IMR-90 (cell line): ENCODE data around the gene LRP11. TPM values are rescaled to one million over a fixed set of nuclear protein-coding genes. Genes with fewer than 3 reads are reported as not detected.

Source experiments
- ATAC-seq: fragments of 200-7000 bp; cut with Tn5 transposase; 2 replicates; pipeline ENCODE4 v1.9.1; 2020; ENCODE audit warnings: low read depth, mild to moderate bottlenecking, moderate library complexity
- BruUV-seq: library from RNA; stranded (reverse); fragments of 400-500 nt; replicated peaks from 2 replicates; lab custom pipeline; 2021; lab: Mats Ljungman, UMichigan
- CTCF ChIA-PET: fragments of 300-600 bp; formaldehyde crosslinking; extraction: SDS; loops from one replicate; lab custom pipeline; 2021; ENCODE audit warnings: antibody characterized with exemption; lab: Yijun Ruan, JAX
- POLR2A ChIA-PET: fragments of 300-600 bp; sonication (Branson Sonifier 250); formaldehyde crosslinking; loops from one replicate; lab custom pipeline; 2022; ENCODE audit warnings: antibody characterized with exemption; ENCODE audit not compliant: unreplicated experiment; lab: Charles Lee
- DNase-seq: peaks from one replicate; pipeline ENCODE4 v3.0.0; 2013
- H2AFZ ChIP-seq: replicated peaks from 2 replicates; pipeline ENCODE3; 2013; ENCODE audit warnings: low read length, mild to moderate bottlenecking; ENCODE audit not compliant: poor library complexity
- H2AK5ac ChIP-seq: 2 replicates; pipeline ENCODE4 v1.6.1; 2013; ENCODE audit warnings: low read depth, low read length, inconsistent platforms
- H2AK9ac ChIP-seq: replicated peaks from 2 replicates; pipeline ENCODE3; 2013; ENCODE audit warnings: mild to moderate bottlenecking, low read depth, low read length, moderate library complexity; ENCODE audit not compliant: poor library complexity
- H2BK120ac ChIP-seq: 2 replicates; pipeline ENCODE4 v1.6.1; 2013; ENCODE audit warnings: low read depth, low read length, inconsistent platforms
- H2BK15ac ChIP-seq: 3 replicates; pipeline ENCODE4 v1.6.1; 2013; ENCODE audit warnings: low read depth, low read length, inconsistent platforms
- H2BK20ac ChIP-seq: 2 replicates; pipeline ENCODE4 v1.6.1; 2013; ENCODE audit warnings: low read depth, mild to moderate bottlenecking, inconsistent platforms, low read length, moderate library complexity
- H2BK5ac ChIP-seq: 2 replicates; pipeline ENCODE4 v1.6.1; 2013; ENCODE audit warnings: mild to moderate bottlenecking, low read depth, low read length, inconsistent platforms; ENCODE audit not compliant: poor library complexity, severe bottlenecking
- H3K14ac ChIP-seq: replicated peaks from 2 replicates; pipeline ENCODE4 v1.6.1; 2013; ENCODE audit warnings: low read depth, low read length, inconsistent platforms
- H3K18ac ChIP-seq: 2 replicates; pipeline ENCODE4 v1.6.1; 2013; ENCODE audit warnings: low read depth, low read length, control low read depth
- H3K23ac ChIP-seq: 2 replicates; pipeline ENCODE4 v1.6.1; 2013; ENCODE audit warnings: low read depth, low read length, inconsistent platforms
- H3K27ac ChIP-seq: 2 replicates; pipeline ENCODE4 v1.5.1; 2013; ENCODE audit warnings: mild to moderate bottlenecking, control low read depth, low read length; ENCODE audit not compliant: insufficient read depth
- H3K27me3 ChIP-seq: 2 replicates; pipeline ENCODE4 v1.6.1; 2013; ENCODE audit warnings: low read length; ENCODE audit not compliant: control insufficient read depth, insufficient read depth
- H3K36me3 ChIP-seq: 2 replicates; pipeline ENCODE4 v1.6.1; 2013; ENCODE audit warnings: low read length, mixed read lengths; ENCODE audit not compliant: control insufficient read depth, insufficient read depth
- H3K4ac ChIP-seq: 2 replicates; pipeline ENCODE4 v1.6.1; 2013; ENCODE audit warnings: low read depth, low read length, inconsistent platforms
- H3K4me1 ChIP-seq: 2 replicates; pipeline ENCODE4 v1.6.1; 2013; ENCODE audit warnings: low read length, mixed read lengths; ENCODE audit not compliant: control insufficient read depth, insufficient read depth
- H3K4me2 ChIP-seq: 2 replicates; pipeline ENCODE4 v1.6.1; 2013; ENCODE audit warnings: low read depth, mild to moderate bottlenecking, control low read depth, low read length, moderate library complexity
- H3K4me3 ChIP-seq: 2 replicates; pipeline ENCODE4 v1.5.1; 2013; ENCODE audit warnings: low read depth, mild to moderate bottlenecking, control low read depth, low read length, moderate library complexity; ENCODE audit not compliant: insufficient read depth
- H3K56ac ChIP-seq: 2 replicates; pipeline ENCODE4 v1.6.1; 2013; ENCODE audit warnings: low read length, inconsistent platforms; ENCODE audit not compliant: insufficient read depth; ENCODE audit errors: extremely low read depth
- H3K79me1 ChIP-seq, 2 experiments: 2 replicates each; pipeline ENCODE4 v1.6.1; 2013; ENCODE audit warnings: low read length in 2 of 2, inconsistent platforms in 1 of 2, low read depth in 1 of 2
- H3K9ac ChIP-seq: 2 replicates; pipeline ENCODE4 v1.6.1; 2013; ENCODE audit warnings: low read depth, low read length, control low read depth
- H3K9me1 ChIP-seq: 2 replicates; pipeline ENCODE4 v1.6.1; 2013; ENCODE audit warnings: low read length, inconsistent platforms; ENCODE audit not compliant: insufficient read depth
- H3K9me3 ChIP-seq: 2 replicates; pipeline ENCODE4 v1.6.1; 2013; ENCODE audit warnings: low read length; ENCODE audit not compliant: control insufficient read depth, insufficient read depth
- H4K20me1 ChIP-seq: 2 replicates; pipeline ENCODE4 v1.6.1; 2013; ENCODE audit warnings: low read length, inconsistent platforms; ENCODE audit not compliant: insufficient read depth
- H4K5ac ChIP-seq: 2 replicates; pipeline ENCODE4 v1.6.1; 2013; ENCODE audit warnings: mild to moderate bottlenecking, low read depth, low read length, control low read depth
- H4K8ac ChIP-seq, 2 experiments: 2 replicates each; pipeline ENCODE4 v1.6.1; 2013; ENCODE audit warnings: low read depth in 2 of 2, low read length in 2 of 2, control low read depth in 1 of 2, inconsistent platforms in 1 of 2
- H4K91ac ChIP-seq: 2 replicates; pipeline ENCODE4 v1.6.1; 2013; ENCODE audit warnings: low read depth, low read length, inconsistent platforms; ENCODE audit not compliant: insufficient read depth
- BHLHE40 ChIP-seq: fragments of 150-350 bp; IDR thresholded peaks from 2 replicates; pipeline ENCODE4 v1.6.1; 2016; ENCODE audit warnings: mild to moderate bottlenecking, low read depth, low read length
- CEBPB ChIP-seq: IDR thresholded peaks from 2 replicates; pipeline ENCODE4 v1.6.1; 2012; ENCODE audit warnings: low read depth, low read length, improper control_type of control experiment
- CHD1 ChIP-seq: IDR thresholded peaks from 2 replicates; pipeline ENCODE4 v1.6.1; 2012; ENCODE audit warnings: low read depth, low read length, improper control_type of control experiment
- ELK1 ChIP-seq: fragments of 150-350 bp; IDR thresholded peaks from 2 replicates; pipeline ENCODE4 v1.6.1; 2016; ENCODE audit warnings: low read depth, mild to moderate bottlenecking, low read length, moderate library complexity, borderline replicate concordance
- MAZ ChIP-seq: IDR thresholded peaks from 2 replicates; pipeline ENCODE4 v1.6.1; 2012; ENCODE audit warnings: low read depth, mild to moderate bottlenecking, low read length, improper control_type of control experiment, moderate library complexity, borderline replicate concordance
- MXI1 ChIP-seq: IDR thresholded peaks from 2 replicates; pipeline ENCODE4 v1.6.1; 2012; ENCODE audit warnings: low read depth, mild to moderate bottlenecking, low read length, moderate library complexity, borderline replicate concordance
- RAD21 ChIP-seq: IDR thresholded peaks from 2 replicates; pipeline ENCODE4 v1.6.1; 2012; ENCODE audit warnings: low read length, improper control_type of control experiment
- RFX5 ChIP-seq: IDR thresholded peaks from 2 replicates; pipeline ENCODE4 v1.8.0; 2012; ENCODE audit warnings: low read depth, mild to moderate bottlenecking, low read length, moderate library complexity
- USF2 ChIP-seq: fragments of 150-350 bp; IDR thresholded peaks from 2 replicates; pipeline ENCODE4 v1.6.1; 2017; ENCODE audit warnings: mild to moderate bottlenecking, antibody characterized with exemption, low read length, low read depth
- WGBS, 2 experiments: methylation state at CpG; one replicate each; pipeline versions ENCODE4 v1.1.5 to v1.1.7; 2013; ENCODE audit warnings: missing lambda C conversion rate in 2 of 2; ENCODE audit not compliant: insufficient read length in 1 of 2; ENCODE audit errors: extremely low coverage in 2 of 2; 5-methylcytosine and 5-hydroxymethylcytosine counted together
- dilution Hi-C: fragments of 300-500 bp; cut with HindIII; formaldehyde crosslinking; loops from one replicate; pipeline ENCODE4 v1.14.3; 2018; ENCODE audit warnings: low sequenced_read_pairs; ENCODE audit not compliant: unreplicated experiment
- in situ Hi-C: fragments of 300-500 bp; cut with MboI; formaldehyde crosslinking; loops from 3 replicates; pipeline ENCODE4 v1.14.3; 2019; ENCODE audit warnings: low sequenced_read_pairs, inconsistent platforms, mixed read lengths
- intact Hi-C: fragments of 100-400 bp; cut with micrococcal nuclease; formaldehyde crosslinking; loops from 2 replicates; pipeline ENCODE4 v1.10.0; 2022
- polyA plus RNA-seq, 3 experiments: library from polyadenylated mRNA; depleted of rRNA; stranded (reverse); fragments of >200 nt; gene quantifications; 2 replicates each; pipeline ENCODE4 v1.2.3, GENCODE V29; 2012; ENCODE audit warnings: low replicate concordance in 1 of 3
- total RNA-seq: library from RNA; depleted of rRNA; stranded (reverse); fragments of >200 nt; gene quantifications from 2 replicates; pipeline ENCODE4 v1.2.3, GENCODE V29; 2012

The LRP11 gene
- total and polyA plus RNA-seq, 2 of the 4 experiments (the other 2 are of a cell fraction), result 48.8 to 63.8 TPM

GRCh38 chr6:149825292-149825691, 38.9 kb downstream of the LRP11 start:
- no peak overlapping the region for H3K18ac ChIP-seq
- no peak overlapping the region for H3K9ac ChIP-seq
- POLR2A ChIA-PET, result no interaction called here
- CTCF ChIA-PET, result no interaction called here
- H3K4me1 ChIP-seq, result no peaks in the 10 kb centered on the region
- no peak overlapping the region for H3K14ac ChIP-seq
- TF ChIP-seq RAD21, result no peak
- TF ChIP-seq RFX5, result no peak
- no peak for TF ChIP-seq CEBPB
- no peak for TF ChIP-seq CHD1
- TF ChIP-seq USF2, result no peak
- TF ChIP-seq ELK1, result no peak
- TF ChIP-seq BHLHE40, result no peak
- TF ChIP-seq MAZ, result no peak
- TF ChIP-seq MXI1, result no peak
- no peak overlapping the region for H3K4ac ChIP-seq
- no peak overlapping the region for H3K4me2 ChIP-seq
- intact Hi-C loops (no loop called here), dilution Hi-C loops (no loop called here), in situ Hi-C loops (loop anchor here (25.0 kb wide), 1 partner anchor 1237 kb away; no protein-coding TSS in a partner anchor)
- H2BK15ac ChIP-seq, result no peak overlapping the region
- H3K79me1 ChIP-seq, result peaks cover 0 to 2% of the 10 kb centered on the region in 2 experiments; a peak in 2 of 4 replicates
- no peak overlapping the region for H4K91ac ChIP-seq
- no peak overlapping the region for H3K56ac ChIP-seq
- no peak overlapping the region for H2BK5ac ChIP-seq
- H2BK20ac ChIP-seq, result no peak overlapping the region
- H3K23ac ChIP-seq, result no peak overlapping the region
- H4K5ac ChIP-seq, result no peak overlapping the region
- no peak overlapping the region for H2AK9ac ChIP-seq
- H2AFZ ChIP-seq, result no peak overlapping the region
- no TSS peak for BruUV-seq
- ATAC-seq (no peak), DNase-seq (no peak)
- no peak overlapping the region for H2BK120ac ChIP-seq
- no CpG with 5 or more reads among the region's 4 CpGs for WGBS, 2 experiments
- no peaks in the 10 kb centered on the region for H3K9me3 ChIP-seq
- H2AK5ac ChIP-seq, result no peak overlapping the region
- no peaks in the 10 kb centered on the region; the same call in 1 of the 2 replicates for H4K20me1 ChIP-seq
- H3K36me3 ChIP-seq, result peaks cover 33% of the 10 kb centered on the region
- no peak overlapping the region for H3K27ac ChIP-seq
- no peak overlapping the region for H4K8ac ChIP-seq
- 0 out of 2 replicates have a peak, but pooled peaks cover 3% of the 10 kb centered on the region for H3K9me1 ChIP-seq
- no peak overlapping the region for H3K4me3 ChIP-seq
- H3K27me3 ChIP-seq, result no peaks in the 10 kb centered on the region
